ENCODE measurements around the gene SLC16A12.

DNA sequence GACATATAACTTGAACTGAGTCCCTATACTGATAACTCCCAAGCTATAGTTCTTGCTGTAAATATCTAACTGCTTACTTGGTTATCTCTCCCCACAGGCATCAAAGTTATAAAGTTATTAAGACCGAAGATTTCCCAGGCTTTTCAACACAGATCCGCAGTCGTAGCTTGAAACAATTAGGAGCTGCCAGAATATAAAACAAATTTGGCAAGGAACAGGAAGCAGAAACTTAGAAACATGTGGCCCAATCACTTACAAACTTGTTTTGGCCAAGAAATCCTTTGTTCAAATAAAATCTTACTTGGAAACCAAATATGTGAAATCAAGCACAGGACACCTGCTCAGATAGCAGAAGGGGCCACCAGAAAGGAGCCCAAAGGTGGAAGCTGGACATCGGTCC lies 9.0 kb downstream of the SLC16A12 start:
- TF ChIP-seq, protein P1, sequence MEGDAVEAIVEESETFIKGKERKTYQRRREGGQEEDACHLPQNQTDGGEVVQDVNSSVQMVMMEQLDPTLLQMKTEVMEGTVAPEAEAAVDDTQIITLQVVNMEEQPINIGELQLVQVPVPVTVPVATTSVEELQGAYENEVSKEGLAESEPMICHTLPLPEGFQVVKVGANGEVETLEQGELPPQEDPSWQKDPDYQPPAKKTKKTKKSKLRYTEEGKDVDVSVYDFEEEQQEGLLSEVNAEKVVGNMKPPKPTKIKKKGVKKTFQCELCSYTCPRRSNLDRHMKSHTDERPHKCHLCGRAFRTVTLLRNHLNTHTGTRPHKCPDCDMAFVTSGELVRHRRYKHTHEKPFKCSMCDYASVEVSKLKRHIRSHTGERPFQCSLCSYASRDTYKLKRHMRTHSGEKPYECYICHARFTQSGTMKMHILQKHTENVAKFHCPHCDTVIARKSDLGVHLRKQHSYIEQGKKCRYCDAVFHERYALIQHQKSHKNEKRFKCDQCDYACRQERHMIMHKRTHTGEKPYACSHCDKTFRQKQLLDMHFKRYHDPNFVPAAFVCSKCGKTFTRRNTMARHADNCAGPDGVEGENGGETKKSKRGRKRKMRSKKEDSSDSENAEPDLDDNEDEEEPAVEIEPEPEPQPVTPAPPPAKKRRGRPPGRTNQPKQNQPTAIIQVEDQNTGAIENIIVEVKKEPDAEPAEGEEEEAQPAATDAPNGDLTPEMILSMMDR (IDR thresholded peaks at IDR 0.05): no peak
- TF ChIP-seq ZNF121 (CRISPR knock-in tag; IDR thresholded peaks at IDR 0.05) (no peak), CREB1 (CRISPR knock-in tag; IDR thresholded peaks at IDR 0.05) (no peak), ZNF263 (CRISPR knock-in tag; IDR thresholded peaks at IDR 0.05; ENCODE audit: low read depth) (no peak), USF2 (CRISPR knock-in tag; IDR thresholded peaks at IDR 0.05) (no peak), ZNF425 (CRISPR knock-in tag; conservative IDR thresholded peaks at IDR 0.05) (no peak), JUN (CRISPR knock-in tag; IDR thresholded peaks at IDR 0.05) (no peak), IRF1 (CRISPR knock-in tag; IDR thresholded peaks at IDR 0.05) (no peak), TEAD1 (CRISPR knock-in tag; IDR thresholded peaks at IDR 0.05) (no peak), ZNF232 (CRISPR knock-in tag; IDR thresholded peaks at IDR 0.05) (no peak), ATF3 (CRISPR knock-in tag; conservative IDR thresholded peaks at IDR 0.05) (no peak)
- TF ChIP-seq, protein P2, sequence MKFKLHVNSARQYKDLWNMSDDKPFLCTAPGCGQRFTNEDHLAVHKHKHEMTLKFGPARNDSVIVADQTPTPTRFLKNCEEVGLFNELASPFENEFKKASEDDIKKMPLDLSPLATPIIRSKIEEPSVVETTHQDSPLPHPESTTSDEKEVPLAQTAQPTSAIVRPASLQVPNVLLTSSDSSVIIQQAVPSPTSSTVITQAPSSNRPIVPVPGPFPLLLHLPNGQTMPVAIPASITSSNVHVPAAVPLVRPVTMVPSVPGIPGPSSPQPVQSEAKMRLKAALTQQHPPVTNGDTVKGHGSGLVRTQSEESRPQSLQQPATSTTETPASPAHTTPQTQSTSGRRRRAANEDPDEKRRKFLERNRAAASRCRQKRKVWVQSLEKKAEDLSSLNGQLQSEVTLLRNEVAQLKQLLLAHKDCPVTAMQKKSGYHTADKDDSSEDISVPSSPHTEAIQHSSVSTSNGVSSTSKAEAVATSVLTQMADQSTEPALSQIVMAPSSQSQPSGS (CRISPR knock-in tag; IDR thresholded peaks at IDR 0.05; ENCODE audit: borderline replicate concordance, low read depth): no peak
- TF ChIP-seq, protein P3, sequence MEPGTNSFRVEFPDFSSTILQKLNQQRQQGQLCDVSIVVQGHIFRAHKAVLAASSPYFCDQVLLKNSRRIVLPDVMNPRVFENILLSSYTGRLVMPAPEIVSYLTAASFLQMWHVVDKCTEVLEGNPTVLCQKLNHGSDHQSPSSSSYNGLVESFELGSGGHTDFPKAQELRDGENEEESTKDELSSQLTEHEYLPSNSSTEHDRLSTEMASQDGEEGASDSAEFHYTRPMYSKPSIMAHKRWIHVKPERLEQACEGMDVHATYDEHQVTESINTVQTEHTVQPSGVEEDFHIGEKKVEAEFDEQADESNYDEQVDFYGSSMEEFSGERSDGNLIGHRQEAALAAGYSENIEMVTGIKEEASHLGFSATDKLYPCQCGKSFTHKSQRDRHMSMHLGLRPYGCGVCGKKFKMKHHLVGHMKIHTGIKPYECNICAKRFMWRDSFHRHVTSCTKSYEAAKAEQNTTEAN (CRISPR knock-in tag; IDR thresholded peaks at IDR 0.05): no peak
- TF ChIP-seq, protein P4, sequence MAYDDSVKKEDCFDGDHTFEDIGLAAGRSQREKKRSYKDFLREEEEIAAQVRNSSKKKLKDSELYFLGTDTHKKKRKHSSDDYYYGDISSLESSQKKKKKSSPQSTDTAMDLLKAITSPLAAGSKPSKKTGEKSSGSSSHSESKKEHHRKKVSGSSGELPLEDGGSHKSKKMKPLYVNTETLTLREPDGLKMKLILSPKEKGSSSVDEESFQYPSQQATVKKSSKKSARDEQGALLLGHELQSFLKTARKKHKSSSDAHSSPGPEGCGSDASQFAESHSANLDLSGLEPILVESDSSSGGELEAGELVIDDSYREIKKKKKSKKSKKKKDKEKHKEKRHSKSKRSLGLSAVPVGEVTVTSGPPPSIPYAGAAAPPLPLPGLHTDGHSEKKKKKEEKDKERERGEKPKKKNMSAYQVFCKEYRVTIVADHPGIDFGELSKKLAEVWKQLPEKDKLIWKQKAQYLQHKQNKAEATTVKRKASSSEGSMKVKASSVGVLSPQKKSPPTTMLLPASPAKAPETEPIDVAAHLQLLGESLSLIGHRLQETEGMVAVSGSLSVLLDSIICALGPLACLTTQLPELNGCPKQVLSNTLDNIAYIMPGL (CRISPR knock-in tag; IDR thresholded peaks at IDR 0.05): no peak
